Sigmoid colon (tissue), 3 donors: Measurements from ENCODE around the gene GPR45.

ENCODE experiments used
- POLR2A ChIP-seq, 2 donors: fragments of 450-650 bp; IDR thresholded peaks; one replicate each; pipeline ENCODE4 v1.6.1; 2016; ENCODE audit warnings: antibody characterized with exemption in 2 of 2, mild to moderate bottlenecking in 2 of 2, moderate library complexity in 2 of 2
- TF ChIP-seq, protein P1 (sequence below), 4 experiments: fragments of 450-650 bp in 3 of 4; fragments of 200-600 bp in 1 of 4; IDR thresholded peaks; one replicate each; pipeline ENCODE4 v1.5.1; 2016 to 2019; ENCODE audit warnings: antibody characterized with exemption in 4 of 4, mild to moderate bottlenecking in 3 of 4, moderate library complexity in 2 of 4

- TF ChIP-seq, protein P1, sequence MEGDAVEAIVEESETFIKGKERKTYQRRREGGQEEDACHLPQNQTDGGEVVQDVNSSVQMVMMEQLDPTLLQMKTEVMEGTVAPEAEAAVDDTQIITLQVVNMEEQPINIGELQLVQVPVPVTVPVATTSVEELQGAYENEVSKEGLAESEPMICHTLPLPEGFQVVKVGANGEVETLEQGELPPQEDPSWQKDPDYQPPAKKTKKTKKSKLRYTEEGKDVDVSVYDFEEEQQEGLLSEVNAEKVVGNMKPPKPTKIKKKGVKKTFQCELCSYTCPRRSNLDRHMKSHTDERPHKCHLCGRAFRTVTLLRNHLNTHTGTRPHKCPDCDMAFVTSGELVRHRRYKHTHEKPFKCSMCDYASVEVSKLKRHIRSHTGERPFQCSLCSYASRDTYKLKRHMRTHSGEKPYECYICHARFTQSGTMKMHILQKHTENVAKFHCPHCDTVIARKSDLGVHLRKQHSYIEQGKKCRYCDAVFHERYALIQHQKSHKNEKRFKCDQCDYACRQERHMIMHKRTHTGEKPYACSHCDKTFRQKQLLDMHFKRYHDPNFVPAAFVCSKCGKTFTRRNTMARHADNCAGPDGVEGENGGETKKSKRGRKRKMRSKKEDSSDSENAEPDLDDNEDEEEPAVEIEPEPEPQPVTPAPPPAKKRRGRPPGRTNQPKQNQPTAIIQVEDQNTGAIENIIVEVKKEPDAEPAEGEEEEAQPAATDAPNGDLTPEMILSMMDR (IDR thresholded peaks at IDR 0.05), result no peak
- TF ChIP-seq POLR2A (IDR thresholded peaks at IDR 0.05), result no peak
These were observed 2.8 kb upstream of the GPR45 start for GRCh38 chr2:105238664-105239240.
